ENCODE measurements around the gene SOAT1.

- TF ChIP-seq CTCF (IDR thresholded peaks at IDR 0.05) (no peak), POLR2A (IDR thresholded peaks at IDR 0.05) (no peak)
Measured at GRCh38 chr1:179288977-179289376, 4.6 kb upstream of the SOAT1 start.
